GM12864 (cell line): Measurements from ENCODE around the gene ADAMTS19.
A peak's percentile ranks its signal among the peaks of the same experiment; 100 is the strongest.

ENCODE experiments used
- DNase-seq: peaks from one replicate; pipeline ENCODE4 v3.0.0-alpha.2; 2011; ENCODE audit warnings: low read depth
- H3K4me3 ChIP-seq: 2 replicates; pipeline ENCODE4 v1.5.1; 2011; ENCODE audit warnings: mild to moderate bottlenecking, low read depth, low read length, control low read depth
- CTCF ChIP-seq: IDR thresholded peaks from 2 replicates; pipeline ENCODE4 v1.5.1; 2011; ENCODE audit warnings: low read depth, mild to moderate bottlenecking, moderate library complexity, low read length, control low read depth, inconsistent platforms; ENCODE audit errors: missing control alignments

Gene ADAMTS19

DNA sequence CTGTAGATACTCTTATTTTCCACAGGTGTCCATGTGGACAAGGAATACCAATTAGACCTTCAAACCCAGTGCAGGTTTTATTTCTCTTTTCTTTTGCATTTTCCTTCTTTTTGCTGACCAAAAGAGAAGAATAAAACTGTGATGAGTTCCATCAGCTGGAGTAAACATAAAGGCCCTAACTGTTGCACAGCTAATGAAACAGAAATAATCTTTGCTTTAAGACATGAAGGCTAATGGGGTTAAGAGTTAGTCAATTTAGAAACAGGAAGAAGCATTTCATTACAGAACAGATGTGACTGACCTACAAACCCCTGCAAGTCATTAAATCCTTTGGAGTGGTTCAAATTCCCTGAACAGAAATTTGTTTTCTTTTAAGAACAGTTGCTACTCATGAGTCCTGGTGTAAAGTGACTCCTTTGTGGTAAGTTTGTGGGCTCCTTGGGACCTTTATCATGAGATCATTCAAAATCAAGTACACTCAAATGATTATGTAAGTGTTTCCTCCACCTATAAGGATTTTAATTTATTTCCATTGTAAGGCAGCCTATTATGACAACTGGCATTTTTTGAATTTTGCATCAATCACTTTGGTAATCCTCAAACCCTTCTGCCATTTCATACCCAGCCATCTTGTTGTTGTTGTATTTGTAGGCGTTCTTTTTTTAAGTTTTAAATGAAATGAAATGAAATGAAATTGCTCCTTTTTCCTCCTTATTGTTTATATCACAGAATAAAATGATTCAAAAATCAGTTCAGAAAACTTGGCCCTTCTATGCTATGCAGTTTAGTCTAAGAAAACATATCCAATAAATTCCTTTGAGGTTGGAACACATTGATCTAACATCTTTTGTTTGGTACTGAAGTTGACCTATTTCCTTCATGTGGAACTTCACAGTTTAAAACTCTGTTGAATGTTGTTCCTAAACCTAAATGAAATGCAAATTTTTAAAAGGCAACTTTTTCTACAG lies 289.1 kb downstream of the ADAMTS19 start:
- no peak for DNase-seq
- H3K4me3 ChIP-seq, result no peak overlapping the region
- no peak for TF ChIP-seq CTCF

GRCh38 chr5:129760636-129761325 lies 300.7 kb downstream of the ADAMTS19 start:
- no peak overlapping the region for H3K4me3 ChIP-seq
- DNase-seq, result no peak
- TF ChIP-seq CTCF, result no peak

GRCh38 chr5:129763651-129764050 lies 303.6 kb downstream of the ADAMTS19 start:
- H3K4me3 ChIP-seq, result no peak overlapping the region
- no peak for TF ChIP-seq CTCF
- DNase-seq, result no peak

GRCh38 chr5:129766798-129767197 lies 306.7 kb downstream of the ADAMTS19 start:
- TF ChIP-seq CTCF, result no peak
- H3K4me3 ChIP-seq, result no peak overlapping the region
- DNase-seq, result no peak

- no peak overlapping the region for H3K4me3 ChIP-seq
- peak; percentile 90 for TF ChIP-seq CTCF
- peak; percentile 52 for DNase-seq
Observed at GRCh38 chr5:129767927-129768380, 307.9 kb downstream of the ADAMTS19 start.

- TF ChIP-seq CTCF, result no peak
- H3K4me3 ChIP-seq, result no peak overlapping the region
Observed at GRCh38 chr5:129768735-129769134, 308.6 kb downstream of the ADAMTS19 start.

More at GRCh38 chr5:129768735-129769134, 308.6 kb downstream of the ADAMTS19 start:
- no peak for DNase-seq
